Epidermal melanocyte (primary cell): ENCODE results near the gene PIM3.

ENCODE experiments used
- DNase-seq: peaks from one replicate; pipeline ENCODE4 v3.0.0; 2011; ENCODE audit warnings: low spot score; ENCODE audit not compliant: insufficient read length

Gene PIM3

GRCh38 chr22:50000587-50001387, 40.2 kb downstream of the PIM3 start:
- no peak for DNase-seq

GRCh38 chr22:50001388-50002231, 41.0 kb downstream of the PIM3 start:
- no peak for DNase-seq

DNA sequence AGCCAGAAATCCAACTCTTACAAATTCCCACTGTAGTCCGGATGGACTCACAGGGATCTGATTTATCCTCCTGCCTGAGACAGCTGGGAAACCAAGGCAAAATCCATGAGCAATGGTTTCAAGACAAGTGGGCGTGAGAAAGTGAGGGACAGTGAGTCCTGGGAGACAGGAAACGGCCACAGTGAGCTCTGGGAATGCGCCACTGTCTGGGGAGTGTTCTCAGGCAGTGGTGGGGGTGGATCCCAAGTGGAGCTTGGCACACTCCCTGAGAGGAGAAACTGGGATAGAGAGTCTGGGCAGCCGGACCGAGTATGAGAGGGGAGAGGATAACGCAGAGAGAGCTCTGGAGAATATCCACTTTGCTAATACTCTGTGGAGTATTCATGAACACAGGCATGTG, 42.2 kb downstream of the PIM3 start:
- DNase-seq, result no peak

GRCh38 chr22:50004918-50005317, 44.3 kb downstream of the PIM3 start:
- no peak for DNase-seq

DNA sequence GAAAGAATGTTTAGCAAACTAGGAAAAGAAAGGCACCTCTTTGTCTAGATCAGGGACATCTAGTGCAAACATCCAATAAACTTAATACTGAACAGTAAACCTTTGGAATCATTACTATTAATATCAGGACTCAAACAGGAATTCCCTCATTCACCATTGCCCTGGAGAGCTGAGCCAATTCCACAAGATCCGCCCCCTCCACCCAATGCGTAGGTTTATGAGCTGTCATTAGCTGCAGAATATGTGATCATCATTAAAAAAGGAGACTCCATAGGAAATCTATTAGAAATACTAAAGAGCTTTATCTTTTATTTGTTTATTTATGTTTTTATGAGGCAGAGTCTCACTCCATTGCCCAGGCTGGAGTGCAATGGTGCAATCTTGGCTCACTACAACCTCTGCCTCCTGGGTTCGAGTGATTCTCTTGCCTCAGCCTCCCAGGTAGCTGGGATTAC, 46.5 kb downstream of the PIM3 start:
- no peak for DNase-seq

GRCh38 chr22:50008151-50009040, 47.8 kb downstream of the PIM3 start:
- DNase-seq, result no peak

GRCh38 chr22:50009251-50009650, 48.7 kb downstream of the PIM3 start:
- DNase-seq, result no peak

DNA sequence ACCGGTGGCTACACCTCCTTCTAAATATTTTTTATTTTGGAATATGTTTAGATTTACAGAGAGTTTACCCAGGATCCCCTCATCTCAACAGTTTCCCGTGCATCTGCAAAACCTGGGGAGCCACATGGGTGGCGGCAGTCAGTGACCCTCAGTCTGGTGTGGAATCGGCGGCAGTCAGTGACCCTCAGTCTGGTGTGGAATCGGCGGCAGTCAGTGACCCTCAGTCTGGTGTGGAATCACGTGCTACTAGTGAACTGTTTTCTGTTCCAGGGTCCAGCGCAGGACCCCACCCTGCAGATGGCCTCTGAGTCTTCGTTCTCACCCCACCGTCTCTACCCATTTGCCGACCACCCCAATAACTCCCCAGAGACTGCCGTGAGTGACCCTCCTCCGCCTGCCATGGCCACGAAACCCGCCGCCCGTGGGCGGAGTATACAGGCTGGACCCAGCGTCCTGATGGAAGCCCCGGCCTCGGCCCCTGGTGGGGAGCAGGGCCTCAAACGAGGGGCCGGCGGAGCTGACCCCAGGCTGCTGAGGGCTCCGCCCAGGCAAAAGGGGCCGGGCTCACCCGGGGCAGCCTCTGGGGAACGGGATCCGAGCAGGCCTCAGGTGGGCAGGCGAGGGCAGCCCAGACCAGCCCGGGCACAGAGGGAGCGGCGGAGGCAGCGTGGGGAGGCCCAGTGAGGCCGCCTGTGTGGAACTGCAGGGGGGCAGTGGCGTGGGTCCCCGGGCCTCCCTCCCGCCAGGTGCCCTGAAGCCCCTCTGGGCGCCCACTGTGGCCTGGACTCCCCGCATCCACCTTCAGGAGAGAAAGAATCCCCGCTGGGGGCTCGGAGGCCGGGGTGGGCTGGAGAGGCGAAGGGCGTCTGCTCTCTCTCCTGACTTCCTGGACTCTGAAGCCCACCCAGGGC, 49.4 kb downstream of the PIM3 start:
- no peak for DNase-seq

GRCh38 chr22:50010676-50011446, 50.3 kb downstream of the PIM3 start:
- no peak for DNase-seq

DNA sequence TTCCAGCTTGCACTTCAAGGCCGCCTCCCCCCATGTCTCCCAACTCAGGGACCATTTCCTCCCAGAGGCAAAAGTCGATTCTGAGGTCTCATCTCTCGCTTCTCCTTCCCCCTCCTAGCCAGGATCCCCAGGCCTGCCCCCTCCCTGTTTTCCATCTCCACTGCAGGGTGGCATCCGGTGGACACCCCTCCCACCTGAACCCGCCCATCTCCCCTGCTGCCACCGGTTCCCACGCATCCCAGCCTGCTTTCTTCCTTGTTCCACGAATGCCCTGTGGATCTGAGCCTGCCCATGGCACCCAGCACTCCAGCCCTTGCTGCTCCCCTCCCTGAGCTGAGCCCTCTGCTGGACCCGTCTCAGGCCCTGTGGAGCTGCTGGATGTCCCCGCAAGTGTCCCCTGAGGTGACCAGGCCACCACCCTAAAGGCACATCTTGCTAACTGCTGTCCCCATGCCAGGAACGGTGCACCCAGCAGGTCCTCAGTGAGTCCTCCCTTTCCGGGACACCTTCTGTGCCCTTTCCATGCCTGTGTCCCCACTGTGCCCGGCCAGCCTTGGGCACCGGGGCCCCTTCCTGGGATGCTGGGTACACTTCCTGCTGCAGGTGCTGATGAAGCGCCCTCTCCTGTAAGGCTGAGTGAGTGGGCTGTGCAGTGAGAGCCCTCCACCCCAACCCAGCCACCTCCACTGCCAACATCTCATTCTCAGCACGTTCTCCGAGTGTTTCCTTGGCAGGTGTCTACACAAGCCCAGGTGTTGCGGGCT, 51.1 kb downstream of the PIM3 start:
- no peak for DNase-seq

DNA sequence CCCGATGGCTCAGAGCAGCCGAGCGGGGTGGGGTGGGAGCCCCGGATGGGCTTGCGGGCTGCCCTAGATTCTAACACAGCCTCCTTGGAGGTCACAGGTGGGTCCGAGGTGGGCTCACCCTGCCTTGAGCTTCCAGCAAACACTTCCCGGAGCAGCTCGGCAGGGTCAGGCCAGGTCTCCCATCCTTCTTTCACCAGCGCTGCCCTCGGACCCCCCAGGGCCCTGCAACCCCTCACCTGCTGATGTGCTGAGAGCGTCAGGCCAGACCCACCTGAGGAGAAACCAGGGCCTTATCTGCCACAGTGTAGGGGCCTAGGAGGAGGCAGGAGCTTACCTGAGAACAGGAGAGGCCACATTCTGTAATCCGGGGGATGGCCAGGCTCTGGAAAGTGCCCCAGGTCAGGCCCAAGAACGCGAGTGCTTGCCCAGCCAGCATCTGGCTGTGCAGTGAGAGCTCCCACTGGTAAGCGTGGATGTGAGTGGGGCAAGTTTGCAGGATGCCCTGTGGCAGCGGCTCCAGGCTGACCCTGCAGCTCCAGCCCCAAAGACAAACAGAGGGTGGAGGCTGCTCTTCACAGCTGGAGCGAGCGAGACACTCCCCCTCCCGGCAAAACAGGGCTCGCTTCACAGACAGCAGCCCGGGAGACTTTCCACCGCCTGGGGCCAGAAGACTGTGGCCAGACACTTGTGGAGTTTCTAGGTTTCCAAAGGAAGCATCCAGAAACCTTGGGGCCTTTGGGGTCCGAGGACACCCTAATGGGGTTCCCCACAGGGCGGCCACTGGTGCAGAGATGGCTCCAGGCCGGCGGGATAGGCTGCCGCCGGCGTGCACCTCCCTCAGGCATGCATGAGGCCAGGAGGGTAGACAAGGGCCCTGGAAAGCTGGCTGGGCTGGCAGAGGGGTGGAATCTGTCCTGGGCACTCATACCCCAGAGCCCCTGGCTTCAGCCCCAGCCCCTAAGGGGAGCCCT, 51.9 kb downstream of the PIM3 start, which contains the start of gene IL17REL:
Gene IL17REL, minus strand, starts transcription at position 555 of the 971 bp plus-strand sequence. Its CDS starts 119 bp downstream, at position 436.
- peak; percentile 61 for DNase-seq
